DND-41 (cell line): Measurements from ENCODE around the gene VPS51.

Experiments
- ATAC-seq: fragments of 200-7000 bp; cut with Tn5 transposase; 3 replicates; pipeline ENCODE4 v1.9.1; 2021; ENCODE audit warnings: low read depth; ENCODE audit not compliant: insufficient read depth
- DNase-seq: peaks from one replicate; pipeline ENCODE4 v3.0.0-alpha.2; 2020
- H2AFZ ChIP-seq: 2 replicates; pipeline ENCODE4 v1.6.0; 2012; ENCODE audit warnings: low read depth, low read length
- H3K27ac ChIP-seq: 2 replicates; pipeline ENCODE4 v1.5.1; 2012; ENCODE audit warnings: low read length, inconsistent platforms
- H3K27me3 ChIP-seq: fragments of 200-600 bp; sonication (generic); 2 replicates; pipeline ENCODE4 v1.6.0; 2012; ENCODE audit warnings: low read length, mild to moderate bottlenecking, inconsistent platforms; ENCODE audit not compliant: insufficient read depth, poor library complexity
- H3K36me3 ChIP-seq: 2 replicates; pipeline ENCODE4 v1.5.1; 2012; ENCODE audit warnings: low read length, inconsistent platforms; ENCODE audit not compliant: insufficient read depth
- H3K4me1 ChIP-seq: 2 replicates; pipeline ENCODE4 v1.5.1; 2012; ENCODE audit warnings: mild to moderate bottlenecking, low read length; ENCODE audit not compliant: insufficient read depth
- H3K4me2 ChIP-seq: 2 replicates; pipeline ENCODE4 v1.6.0; 2012; ENCODE audit warnings: mild to moderate bottlenecking, moderate library complexity, low read length, inconsistent platforms; ENCODE audit not compliant: insufficient read depth
- H3K4me3 ChIP-seq, 2 experiments: fragments of 200-600 bp in 1 of 2; shearing (Covaris generic) in 1 of 2; 2 replicates each; pipeline ENCODE4 v1.5.1; 2012 to 2016; ENCODE audit warnings: inconsistent platforms in 2 of 2, low read length in 2 of 2, mild to moderate bottlenecking in 2 of 2, low read depth in 1 of 2, moderate library complexity in 1 of 2
- H3K79me2 ChIP-seq: 2 replicates; pipeline ENCODE4 v1.6.0; 2012; ENCODE audit warnings: low read length, inconsistent platforms; ENCODE audit not compliant: insufficient read depth
- H3K9ac ChIP-seq: 2 replicates; pipeline ENCODE4 v1.6.0; 2012; ENCODE audit warnings: low read depth, mild to moderate bottlenecking, inconsistent platforms, low read length, moderate library complexity
- H3K9me3 ChIP-seq: 2 replicates; pipeline ENCODE4 v1.5.1; 2012; ENCODE audit warnings: low read length, moderate library complexity, mild to moderate bottlenecking, inconsistent platforms; ENCODE audit not compliant: insufficient read depth, severe bottlenecking
- H4K20me1 ChIP-seq: 2 replicates; pipeline ENCODE4 v1.6.0; 2012; ENCODE audit warnings: low read length; ENCODE audit not compliant: insufficient read depth
- CTCF ChIP-seq: IDR thresholded peaks from 2 replicates; pipeline ENCODE4 v1.5.1; 2012; ENCODE audit warnings: borderline replicate concordance, low read length, moderate library complexity, mild to moderate bottlenecking; ENCODE audit not compliant: poor library complexity, severe bottlenecking; ENCODE audit errors: extremely low read depth
- EZH2 ChIP-seq: IDR thresholded peaks from 3 replicates; pipeline ENCODE4 v1.6.1; 2012; ENCODE audit warnings: borderline replicate concordance, low read depth, mild to moderate bottlenecking, moderate library complexity, low read length, inconsistent platforms; ENCODE audit not compliant: severe bottlenecking

The VPS51 gene

GRCh38 chr11:65135633-65136145, 39.7 kb downstream of the VPS51 start:
- peak overlapping the region; percentile 71 to 86 for H3K4me3 ChIP-seq
- no peaks in the 10 kb centered on the region for H3K9me3 ChIP-seq
- peak overlapping the region; percentile 83 for H3K4me2 ChIP-seq
- peaks cover 26% of the 10 kb centered on the region for H3K79me2 ChIP-seq
- TF ChIP-seq EZH2 (no peak), CTCF (no peak)
- ATAC-seq, result no peak
- H2AFZ ChIP-seq, result peak overlapping the region; percentile 96
- H3K36me3 ChIP-seq, result peaks cover 24% of the 10 kb centered on the region
- H3K4me1 ChIP-seq, result peaks cover 29% of the 10 kb centered on the region
- H4K20me1 ChIP-seq, result peaks cover 17% of the 10 kb centered on the region
- H3K9ac ChIP-seq, result peak overlapping the region; percentile 82
- peak overlapping the region; percentile 100 for H3K27ac ChIP-seq
- no peak for DNase-seq
- H3K27me3 ChIP-seq, result peaks cover 5% of the 10 kb centered on the region

- peaks cover 5% of the 10 kb centered on the region for H3K27me3 ChIP-seq
- H3K4me2 ChIP-seq, result no peak overlapping the region; the same call in 1 of the 2 replicates
- no peak overlapping the region for H3K9ac ChIP-seq
- no peak overlapping the region for H2AFZ ChIP-seq
- no peak overlapping the region for H3K4me3 ChIP-seq
- TF ChIP-seq CTCF (no peak), EZH2 (no peak)
- DNase-seq, result no peak
- peaks cover 17% of the 10 kb centered on the region for H4K20me1 ChIP-seq
- peaks cover 15% of the 10 kb centered on the region for H3K36me3 ChIP-seq
- no peaks in the 10 kb centered on the region for H3K9me3 ChIP-seq
- H3K27ac ChIP-seq, result no peak overlapping the region
- peaks cover 26% of the 10 kb centered on the region for H3K79me2 ChIP-seq
- peaks cover 29% of the 10 kb centered on the region for H3K4me1 ChIP-seq
- no peak for ATAC-seq
Measured at GRCh38 chr11:65136515-65137096, 40.6 kb downstream of the VPS51 start.

GRCh38 chr11:65141896-65142494, 46.0 kb downstream of the VPS51 start:
- no peak overlapping the region for H3K9ac ChIP-seq
- peaks cover 4% of the 10 kb centered on the region for H3K9me3 ChIP-seq
- peaks cover 5% of the 10 kb centered on the region for H3K27me3 ChIP-seq
- H3K4me2 ChIP-seq, result no peak overlapping the region
- no peak overlapping the region for H2AFZ ChIP-seq
- ATAC-seq (no peak), DNase-seq (no peak)
- no peaks in the 10 kb centered on the region for H3K4me1 ChIP-seq
- no peak overlapping the region for H3K4me3 ChIP-seq
- no peaks in the 10 kb centered on the region for H3K36me3 ChIP-seq
- H4K20me1 ChIP-seq, result no peaks in the 10 kb centered on the region
- H3K79me2 ChIP-seq, result no peaks in the 10 kb centered on the region
- no peak for TF ChIP-seq EZH2
- TF ChIP-seq CTCF, result no peak
- no peak overlapping the region for H3K27ac ChIP-seq
